H1 (cell line): ENCODE data around the gene SND1. TPM values are rescaled to one million over a fixed set of nuclear protein-coding genes. Genes with fewer than 3 reads are reported as not detected.

Experiments used
- CTCF ChIA-PET: fragments of 300-600 bp; sonication (Branson Sonifier 250); formaldehyde crosslinking; loops from one replicate; lab custom pipeline; 2021; ENCODE audit not compliant: partially characterized antibody; lab: Charles Lee
- POLR2A ChIA-PET: fragments of 300-600 bp; sonication (Branson Sonifier 250); formaldehyde crosslinking; loops from one replicate; lab custom pipeline; 2021; ENCODE audit warnings: inconsistent platforms; ENCODE audit not compliant: partially characterized antibody; lab: Charles Lee
- DNase-seq, 2 experiments: peaks; one replicate each; pipeline versions ENCODE4 v3.0.0 to v3.0.0-alpha.2; 2010 to 2022; ENCODE audit warnings: low spot score in 2 of 2, low read depth in 1 of 2, mixed read lengths in 1 of 2
- FAIRE-seq: peaks from 2 replicates; lab custom pipeline; 2011; peaks lifted over from hg19 to GRCh38; lab: Jason Lieb, UNC
- H2AFZ ChIP-seq: 2 replicates; pipeline ENCODE4 v1.8.1; 2012; ENCODE audit warnings: low read length, inconsistent platforms
- H2AK5ac ChIP-seq: 2 replicates; pipeline ENCODE4 v1.6.1; 2013; ENCODE audit warnings: low read depth, low read length
- H2BK120ac ChIP-seq: replicated peaks from 2 replicates; pipeline ENCODE3; 2013; ENCODE audit warnings: low read depth, low read length, inconsistent platforms
- H2BK12ac ChIP-seq: 2 replicates; pipeline ENCODE4 v1.6.1; 2013; ENCODE audit warnings: low read depth, low read length
- H2BK15ac ChIP-seq: 2 replicates; pipeline ENCODE4 v1.6.1; 2013; ENCODE audit warnings: low read length
- H2BK20ac ChIP-seq: 2 replicates; pipeline ENCODE4 v1.6.1; 2013; ENCODE audit warnings: low read length
- H2BK5ac ChIP-seq: 2 replicates; pipeline ENCODE4 v1.6.1; 2013; ENCODE audit warnings: low read depth, low read length
- H3K14ac ChIP-seq: 2 replicates; pipeline ENCODE4 v1.6.1; 2013; ENCODE audit warnings: inconsistent platforms; ENCODE audit not compliant: insufficient read length
- H3K18ac ChIP-seq: 2 replicates; pipeline ENCODE4 v1.6.1; 2013; ENCODE audit warnings: low read length; ENCODE audit errors: extremely low read depth
- H3K23ac ChIP-seq: 2 replicates; pipeline ENCODE4 v1.6.1; 2013; ENCODE audit warnings: inconsistent platforms; ENCODE audit not compliant: insufficient read length
- H3K23me2 ChIP-seq: 2 replicates; pipeline ENCODE4 v1.6.1; 2013; ENCODE audit warnings: low read depth, low read length
- H3K27ac ChIP-seq: 2 replicates; pipeline ENCODE4 v1.6.1; 2011; ENCODE audit warnings: low read depth, low read length, inconsistent platforms
- H3K27me3 ChIP-seq, 4 experiments: replicated peaks in 1 of 4; 1 replicate in 1 of 4; 2 replicates in 3 of 4; pipeline versions ENCODE4 v1.6.1 to v1.8.1; 2011 to 2013; ENCODE audit warnings: low read length in 3 of 4, mild to moderate bottlenecking in 3 of 4, inconsistent platforms in 2 of 4, mixed read lengths in 2 of 4, moderate library complexity in 1 of 4; ENCODE audit not compliant: control insufficient read depth in 3 of 4, insufficient read depth in 3 of 4; ENCODE audit errors: extremely low read depth in 1 of 4
- H3K36me3 ChIP-seq, 4 experiments: 2 replicates each; pipeline versions ENCODE4 v1.6.1 to v1.8.1; 2011 to 2013; ENCODE audit warnings: mild to moderate bottlenecking in 4 of 4, low read length in 3 of 4, moderate library complexity in 2 of 4, control low read depth in 1 of 4, inconsistent platforms in 1 of 4; ENCODE audit not compliant: insufficient read depth in 4 of 4, control insufficient read depth in 2 of 4
- H3K4ac ChIP-seq: replicated peaks from 2 replicates; pipeline ENCODE3; 2013; ENCODE audit warnings: low read length, low read depth, mixed read lengths, inconsistent platforms; ENCODE audit not compliant: insufficient read length
- H3K4me1 ChIP-seq, 4 experiments: replicated peaks in 1 of 4; 1 replicate in 1 of 4; 2 replicates in 3 of 4; pipeline versions ENCODE4 v1.6.1 to v1.8.1; 2011 to 2013; ENCODE audit warnings: low read length in 3 of 4, inconsistent platforms in 2 of 4, mixed read lengths in 1 of 4; ENCODE audit not compliant: insufficient read depth in 4 of 4, control insufficient read depth in 3 of 4
- H3K4me2 ChIP-seq, 2 experiments: 2 replicates each; pipeline versions ENCODE4 v1.6.1 to v1.8.1; 2011 to 2013; ENCODE audit warnings: low read depth in 2 of 2, low read length in 2 of 2, control low read depth in 1 of 2, inconsistent platforms in 1 of 2, mild to moderate bottlenecking in 1 of 2; ENCODE audit not compliant: insufficient read depth in 1 of 2
- H3K4me3 ChIP-seq, 4 experiments: fragments of 200-600, 300-600 bp in 1 of 4; sonication (generic), shearing (Covaris generic), sonication (Bioruptor Twin) in 1 of 4; 2 replicates each; pipeline versions ENCODE4 v1.5.1 to v1.8.1; 2011 to 2016; ENCODE audit warnings: low read length in 4 of 4, low read depth in 3 of 4, control low read depth in 2 of 4, inconsistent platforms in 2 of 4, mild to moderate bottlenecking in 2 of 4, mixed read lengths in 1 of 4, moderate library complexity in 1 of 4; ENCODE audit not compliant: insufficient read depth in 2 of 4; ENCODE audit errors: extremely low read depth in 1 of 4
- H3K56ac ChIP-seq: replicated peaks from 2 replicates; pipeline ENCODE3; 2013; ENCODE audit warnings: low read depth, mild to moderate bottlenecking, mixed read lengths, low read length, inconsistent platforms; ENCODE audit not compliant: insufficient read length
- H3K79me1 ChIP-seq: 2 replicates; pipeline ENCODE4 v1.6.1; 2013; ENCODE audit warnings: low read depth, low read length, control low read depth
- H3K79me2 ChIP-seq, 2 experiments: 2 replicates each; pipeline versions ENCODE4 v1.6.1 to v1.8.1; 2012 to 2013; ENCODE audit warnings: low read length in 2 of 2, mild to moderate bottlenecking in 2 of 2, inconsistent platforms in 1 of 2; ENCODE audit not compliant: insufficient read depth in 2 of 2, control insufficient read depth in 1 of 2
- H3K9ac ChIP-seq, 4 experiments: replicated peaks in 1 of 4; 1 replicate in 1 of 4; 2 replicates in 3 of 4; pipeline versions ENCODE4 v1.6.1 to v1.8.1; 2011 to 2013; ENCODE audit warnings: low read depth in 3 of 4, low read length in 3 of 4, control low read depth in 2 of 4, mild to moderate bottlenecking in 2 of 4, moderate library complexity in 2 of 4, inconsistent platforms in 1 of 4; ENCODE audit errors: extremely low read depth in 1 of 4
- H3K9me3 ChIP-seq, 2 experiments: 2 replicates each; pipeline versions ENCODE4 v1.6.1 to v1.8.1; 2012 to 2013; ENCODE audit warnings: mild to moderate bottlenecking in 2 of 2, moderate library complexity in 2 of 2, control low read depth in 1 of 2, inconsistent platforms in 1 of 2, low read depth in 1 of 2, low read length in 1 of 2, mixed read lengths in 1 of 2; ENCODE audit not compliant: insufficient read depth in 2 of 2
- H4K20me1 ChIP-seq, 2 experiments: replicated peaks in 1 of 2; 2 replicates each; pipeline versions ENCODE3 to v1.8.1; 2011 to 2013; ENCODE audit warnings: inconsistent platforms in 2 of 2, low read length in 2 of 2, mild to moderate bottlenecking in 1 of 2; ENCODE audit not compliant: insufficient read depth in 2 of 2, control insufficient read depth in 1 of 2
- H4K5ac ChIP-seq: 2 replicates; pipeline ENCODE4 v1.6.1; 2013; ENCODE audit warnings: low read length, low read depth, mixed read lengths, inconsistent platforms; ENCODE audit not compliant: insufficient read length
- H4K8ac ChIP-seq: 2 replicates; pipeline ENCODE4 v1.8.0; 2013; ENCODE audit warnings: mild to moderate bottlenecking, moderate library complexity, low read length, inconsistent platforms; ENCODE audit not compliant: insufficient read depth; ENCODE audit errors: extremely low read depth
- H4K91ac ChIP-seq: replicated peaks from 2 replicates; pipeline ENCODE3; 2013; ENCODE audit warnings: low read length, mixed read lengths, inconsistent platforms; ENCODE audit not compliant: insufficient read length
- BCL11A ChIP-seq, 2 experiments: IDR thresholded peaks; one replicate each; pipeline ENCODE4 v1.6.1; 2011; ENCODE audit warnings: low read depth in 2 of 2, low read length in 2 of 2, mild to moderate bottlenecking in 2 of 2
- CBX8 ChIP-seq: fragments of 300-800, 300-1000 bp; sonication (generic); IDR thresholded peaks from 2 replicates; pipeline ENCODE4 v1.7.1; 2016; ENCODE audit warnings: low read depth, low read length, borderline replicate concordance
- CEBPB ChIP-seq: IDR thresholded peaks from 2 replicates; pipeline ENCODE4 v1.6.1; 2012; ENCODE audit warnings: low read depth, low read length
- EP300 ChIP-seq, 2 experiments: IDR thresholded peaks; 1 replicate in 1 of 2; 2 replicates in 1 of 2; pipeline ENCODE4 v1.6.1; 2011 to 2012; ENCODE audit warnings: low read depth in 2 of 2, low read length in 2 of 2, mild to moderate bottlenecking in 2 of 2, borderline replicate concordance in 1 of 2, inconsistent platforms in 1 of 2, moderate library complexity in 1 of 2
- JUN ChIP-seq: IDR thresholded peaks from 2 replicates; pipeline ENCODE4 v1.6.1; 2011; ENCODE audit warnings: low read depth, mild to moderate bottlenecking, improper control_type of control experiment, low read length
- KDM5A ChIP-seq: fragments of 200-600 bp; IDR thresholded peaks from 2 replicates; pipeline ENCODE4 v1.7.1; 2012; ENCODE audit warnings: mild to moderate bottlenecking, low read length, inconsistent platforms, mixed read lengths
- RAD21 ChIP-seq, 2 experiments: IDR thresholded peaks in 1 of 2; conservative IDR thresholded peaks in 1 of 2; 2 replicates each; pipeline ENCODE4 v1.6.1; 2011; ENCODE audit warnings: low read depth in 2 of 2, low read length in 2 of 2, improper control_type of control experiment in 1 of 2, inconsistent platforms in 1 of 2, mild to moderate bottlenecking in 1 of 2, moderate library complexity in 1 of 2
- RBBP5 ChIP-seq: IDR thresholded peaks from 2 replicates; pipeline ENCODE4 v1.7.1; 2012; ENCODE audit warnings: low read depth, mild to moderate bottlenecking, inconsistent platforms, low read length, moderate library complexity, borderline replicate concordance
- RXRA ChIP-seq: IDR thresholded peaks from 2 replicates; pipeline ENCODE4 v1.6.1; 2011; ENCODE audit warnings: low read depth, mild to moderate bottlenecking, low read length, moderate library complexity; ENCODE audit not compliant: insufficient read depth
- SUZ12 ChIP-seq: fragments of 200-600 bp; sonication (generic); IDR thresholded peaks from 2 replicates; pipeline ENCODE4 v1.6.1; 2012; ENCODE audit warnings: mild to moderate bottlenecking, inconsistent platforms, low read length, moderate library complexity, mixed read lengths
- TBP ChIP-seq: IDR thresholded peaks from 2 replicates; pipeline ENCODE4 v1.6.1; 2011; ENCODE audit warnings: low read depth, low read length, improper control_type of control experiment
- WGBS, 2 experiments: shearing (Covaris generic) in 1 of 2; methylation state at CpG; one replicate each; pipeline versions ENCODE4 v1.1.6 to v1.1.7; 2013 to 2015; ENCODE audit warnings: low lambda C conversion rate in 2 of 2, mixed read lengths in 2 of 2, inconsistent platforms in 1 of 2, low coverage in 1 of 2, missing lambda C conversion rate in 1 of 2; ENCODE audit not compliant: insufficient replicate concordance in 2 of 2, insufficient coverage in 1 of 2, insufficient read length in 1 of 2; ENCODE audit errors: extremely low coverage in 1 of 2, missing lambda C conversion rate in 1 of 2; 5-methylcytosine and 5-hydroxymethylcytosine counted together
- polyA plus RNA-seq, 7 experiments: library from polyadenylated mRNA; depleted of rRNA in 3 of 7; stranded (reverse) in 5 of 7; unstranded in 2 of 7; fragments of >200 nt in 5 of 7; fragments of 200-250 nt in 2 of 7; gene quantifications; 1 replicate in 5 of 7; 2 replicates in 1 of 7; 4 replicates in 1 of 7; pipeline versions ENCODE4 v1.2.1 to v1.2.3, GENCODE V29; 2011 to 2013; ENCODE audit warnings: missing spikeins in 2 of 7, mixed read lengths in 2 of 7
- total RNA-seq: library from RNA; stranded (reverse); fragmentation: NEBNext Ultra II Directional; extraction: Animal tissue kit (Norgen Biotek cat#: 25700); gene quantifications from 2 replicates; pipeline ENCODE4 v1.2.1, GENCODE V29; 2021
- TF ChIP-seq, protein P1 (sequence below): IDR thresholded peaks from 2 replicates; pipeline ENCODE4 v1.6.1; 2012; ENCODE audit warnings: inconsistent platforms

SND1 gene
- total and polyA plus RNA-seq, 2 of the 8 experiments (the other 6 are each of a cell fraction or from before 2014, with no cell fraction given), result 122 to 290 TPM

DNA sequence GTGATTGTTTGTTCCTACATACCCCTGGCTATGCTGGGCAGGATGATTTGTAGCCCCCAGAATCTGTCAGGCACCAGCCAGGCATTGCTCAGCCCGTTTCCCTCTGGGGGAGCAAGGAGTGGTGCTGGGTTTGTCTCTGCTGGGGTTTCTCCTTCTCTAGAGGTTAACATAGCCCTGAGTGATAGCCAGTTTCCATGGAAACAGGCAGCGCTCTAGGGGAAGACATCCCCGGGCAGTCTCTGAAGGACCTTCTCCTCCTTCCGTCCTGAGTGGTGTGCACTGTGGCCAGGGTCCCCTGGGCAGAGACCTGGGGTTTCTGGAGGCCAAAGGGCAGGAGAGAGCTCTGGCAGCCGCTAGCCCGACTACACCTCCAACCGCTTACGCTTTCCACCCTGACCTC lies 429.8 kb downstream of the SND1 start:
- Histone ChIP-seq H2BK120ac (no peak overlapping the region), H2BK12ac (no peak overlapping the region), H3K4me2 (no peak overlapping the region), H3K79me2 (no peaks in the 10 kb centered on the region), H3K23me2 (no peaks in the 10 kb centered on the region), H2AK5ac (no peak overlapping the region), H3K14ac (no peak overlapping the region), H3K18ac (no peak overlapping the region), H4K5ac (no peak overlapping the region), H3K56ac (no peak overlapping the region), H3K4me1 (no peaks in the 10 kb centered on the region; a peak in 1 of 7 replicates), H2BK20ac (no peak overlapping the region), H4K8ac (no peak overlapping the region), H3K79me1 (no peaks in the 10 kb centered on the region; the same call in 1 of the 2 replicates), H2BK15ac (no peak overlapping the region), H2BK5ac (no peak overlapping the region), H4K91ac (no peak overlapping the region), H4K20me1 (peaks cover 3 to 12% of the 10 kb centered on the region in 2 experiments), H3K9me3 (no peaks in the 10 kb centered on the region), H3K27me3 (no peaks in the 10 kb centered on the region), H3K4ac (no peak overlapping the region), H3K36me3 (peaks cover 9 to 18% (median 16%) of the 10 kb centered on the region in 4 experiments; a peak in 5 of 8 replicates), H2AFZ (no peak overlapping the region), H3K23ac (no peak overlapping the region), H3K27ac (no peak overlapping the region), H3K4me3 (no peak overlapping the region), H3K9ac (no peak overlapping the region)
- no peak for FAIRE-seq
- no peak for TF ChIP-seq KDM5A
- no peak for TF ChIP-seq RAD21 (IDR thresholded peaks at IDR 0.05 in 1 of 2, conservative IDR thresholded peaks at IDR 0.05 in 1 of 2; ENCODE audit: low read depth in 2 of 2, low read length in 2 of 2)
- TF ChIP-seq CEBPB, result no peak
- TF ChIP-seq RXRA, result no peak
- no peak for TF ChIP-seq TBP
- TF ChIP-seq SUZ12, result no peak
- TF ChIP-seq BCL11A (IDR thresholded peaks at IDR 0.05; ENCODE audit: low read depth in 2 of 2, low read length in 2 of 2), result no peak
- TF ChIP-seq RBBP5, result no peak
- no peak for TF ChIP-seq EP300 (IDR thresholded peaks at IDR 0.05; ENCODE audit: borderline replicate concordance in 1 of 2, low read depth in 2 of 2, low read length in 2 of 2)
- TF ChIP-seq, protein P1, sequence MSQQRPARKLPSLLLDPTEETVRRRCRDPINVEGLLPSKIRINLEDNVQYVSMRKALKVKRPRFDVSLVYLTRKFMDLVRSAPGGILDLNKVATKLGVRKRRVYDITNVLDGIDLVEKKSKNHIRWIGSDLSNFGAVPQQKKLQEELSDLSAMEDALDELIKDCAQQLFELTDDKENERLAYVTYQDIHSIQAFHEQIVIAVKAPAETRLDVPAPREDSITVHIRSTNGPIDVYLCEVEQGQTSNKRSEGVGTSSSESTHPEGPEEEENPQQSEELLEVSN, result no peak
- no peak for TF ChIP-seq JUN
- no peak for TF ChIP-seq CBX8
- CTCF ChIA-PET, result interaction anchor here (0.6 to 16.6 kb wide), 6 partner anchors 8 to 127 kb away, joined by 3 to 135 read pairs (median 4); no protein-coding TSS in a partner anchor
- POLR2A ChIA-PET, result no interaction called here
- no peak for DNase-seq
- WGBS, 2 experiments, result 85% methylated on average over 8 of the region's 8 CpGs; no CpG with 5 or more reads in 1 of the 2 experiments
